ENCODE results near the gene ALS2CL.

GRCh38 chr3:46651084-46651483 lies 42.4 kb downstream of the ALS2CL start:
- no peak for TF ChIP-seq CTCF (IDR thresholded peaks at IDR 0.05; ENCODE audit: poor library complexity)
- TF ChIP-seq EZH2phosphoT487 (IDR thresholded peaks at IDR 0.05; ENCODE audit: low read depth, severe bottlenecking, unreplicated experiment), result no peak
- no peak for TF ChIP-seq EZH2 (IDR thresholded peaks at IDR 0.05; ENCODE audit: borderline replicate concordance)

Data from hepatocyte (in vitro differentiated cells).